GM19023 (cell line): ENCODE results near the gene MTFR1L.
"Not testable (repeated sequence)": the region's sequence is repeated elsewhere in the genome, so short reads cannot be mapped to it uniquely, and the experiment has no call there.

Experiments
- ATAC-seq: cut with Tn5 transposase; IDR thresholded peaks from one replicate; pipeline ENCODE4 v1.9.1; 2021; ENCODE audit warnings: mild to moderate bottlenecking, moderate library complexity; ENCODE audit not compliant: unreplicated experiment

MTFR1L gene

GRCh38 chr1:25821630-25822091 is 1.9 kb downstream of the MTFR1L start:
- ATAC-seq, result no peak

- ATAC-seq, result no peak
Measured at GRCh38 chr1:25825605-25826004, 5.9 kb downstream of the MTFR1L start.

- ATAC-seq, result no peak
Measured at GRCh38 chr1:25826571-25826970, 6.8 kb downstream of the MTFR1L start.

- no peak for ATAC-seq
Measured at GRCh38 chr1:25828491-25828890, 8.7 kb downstream of the MTFR1L start.

- ATAC-seq, result no peak
Measured at GRCh38 chr1:25829046-25829445, 9.3 kb downstream of the MTFR1L start.

- no peak for ATAC-seq
Measured at GRCh38 chr1:25831569-25832196, 11.9 kb downstream of the MTFR1L start.

GRCh38 chr1:25832336-25833037 is 12.7 kb downstream of the MTFR1L start:
- no peak for ATAC-seq

- ATAC-seq, result no peak
Measured at GRCh38 chr1:25833158-25833557, 13.4 kb downstream of the MTFR1L start.

GRCh38 chr1:25834894-25835293 is 15.1 kb downstream of the MTFR1L start:
- no peak for ATAC-seq

- no peak for ATAC-seq
Measured at GRCh38 chr1:25836695-25837094, 16.9 kb downstream of the MTFR1L start.

- ATAC-seq, result no peak
Measured at GRCh38 chr1:25837262-25837875, 17.6 kb downstream of the MTFR1L start.

- ATAC-seq, result not testable (repeated sequence)
Measured at GRCh38 chr1:25839808-25840207, 20.1 kb downstream of the MTFR1L start.

GRCh38 chr1:25843483-25843882 is 23.7 kb downstream of the MTFR1L start:
- no peak for ATAC-seq

- ATAC-seq, result no peak
Measured at GRCh38 chr1:25844536-25845337, 25.0 kb downstream of the MTFR1L start.

GRCh38 chr1:25845664-25846063 is 25.9 kb downstream of the MTFR1L start:
- no peak for ATAC-seq

- no peak for ATAC-seq
Measured at GRCh38 chr1:25847929-25848328, 28.2 kb downstream of the MTFR1L start.

GRCh38 chr1:25848531-25848930 is 28.8 kb downstream of the MTFR1L start:
- no peak for ATAC-seq

- ATAC-seq, result no peak
Measured at GRCh38 chr1:25854554-25854953, 34.8 kb downstream of the MTFR1L start.

GRCh38 chr1:25856856-25857255 is 37.1 kb downstream of the MTFR1L start:
- ATAC-seq, result no peak

- ATAC-seq, result no peak
Measured at GRCh38 chr1:25858494-25858893, 38.7 kb downstream of the MTFR1L start.
